ENCODE results near the gene OR6J1.
A peak's percentile ranks its signal among the peaks of the same experiment; 100 is the strongest.
"Not testable (repeated sequence)": the region's sequence is repeated elsewhere in the genome, so short reads cannot be mapped to it uniquely, and the experiment has no call there.

OR6J1 gene

DNA sequence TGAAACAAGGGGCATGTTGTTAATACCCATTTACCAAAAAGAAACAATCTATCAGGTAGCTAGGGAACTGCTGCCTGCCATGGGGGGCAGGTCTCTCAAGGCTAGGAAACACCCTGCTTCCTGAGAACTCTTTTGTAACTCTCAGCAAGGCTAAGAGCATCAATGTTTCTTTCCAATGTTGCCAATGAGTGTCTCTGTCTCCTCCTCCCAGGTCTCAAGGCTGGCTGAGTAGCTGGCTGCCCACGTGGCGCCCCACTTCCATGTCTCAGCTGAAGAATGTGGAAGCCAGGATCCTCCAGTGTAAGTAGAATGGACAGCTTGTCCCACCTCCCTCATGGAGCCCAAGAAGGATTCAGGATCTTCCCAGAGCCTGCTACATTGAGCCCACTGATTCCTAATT is 42.7 kb downstream of the OR6J1 start:
- DNase-seq: no peak

GRCh38 chr14:22600027-22600426 is 44.1 kb downstream of the OR6J1 start:
- no peak for DNase-seq

DNA sequence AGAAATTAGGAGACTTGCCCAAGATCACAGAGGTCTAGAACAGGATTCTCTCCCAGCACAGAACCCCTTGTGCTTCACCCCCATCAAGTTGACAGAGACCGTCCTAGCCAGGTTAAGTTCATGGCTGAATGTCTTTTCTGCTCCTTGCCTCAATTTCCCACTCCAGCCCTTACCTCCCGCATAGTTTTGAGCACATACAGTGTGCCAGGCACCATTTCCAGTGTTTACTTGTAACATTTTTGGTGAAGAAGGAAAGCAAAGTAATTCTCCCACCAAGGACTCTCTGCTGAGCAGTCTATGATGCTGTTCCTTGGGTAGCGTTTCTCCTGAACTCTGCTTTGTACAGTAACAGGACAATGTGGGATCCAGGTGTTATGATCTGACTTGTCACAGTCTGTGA is 44.8 kb downstream of the OR6J1 start:
- no peak for DNase-seq

DNA sequence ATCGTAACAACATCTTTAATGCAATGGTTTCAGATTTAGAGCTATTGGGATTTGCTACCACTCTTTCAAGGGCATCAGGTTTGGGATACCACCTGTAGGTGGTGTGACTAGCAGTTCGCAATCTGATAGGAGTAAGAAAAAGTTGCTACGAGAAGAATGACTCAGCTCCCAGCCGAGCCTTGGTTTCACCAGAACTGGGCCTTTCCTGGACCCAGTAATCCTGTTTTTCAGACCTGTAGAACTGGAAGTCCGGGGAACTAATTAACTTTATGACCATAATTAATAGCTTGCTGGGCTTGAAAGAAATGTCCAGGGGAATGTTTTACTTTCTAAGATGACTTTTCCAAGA is 45.3 kb downstream of the OR6J1 start:
- no peak for DNase-seq

GRCh38 chr14:22598099-22598895 is 45.9 kb downstream of the OR6J1 start, which contains the start of gene ABHD4:
TSS of gene ABHD4 (plus strand) at chr14:22598300. CDS start at chr14:22598307, 7 bp downstream.
- peak; percentile 9 for DNase-seq

DNA sequence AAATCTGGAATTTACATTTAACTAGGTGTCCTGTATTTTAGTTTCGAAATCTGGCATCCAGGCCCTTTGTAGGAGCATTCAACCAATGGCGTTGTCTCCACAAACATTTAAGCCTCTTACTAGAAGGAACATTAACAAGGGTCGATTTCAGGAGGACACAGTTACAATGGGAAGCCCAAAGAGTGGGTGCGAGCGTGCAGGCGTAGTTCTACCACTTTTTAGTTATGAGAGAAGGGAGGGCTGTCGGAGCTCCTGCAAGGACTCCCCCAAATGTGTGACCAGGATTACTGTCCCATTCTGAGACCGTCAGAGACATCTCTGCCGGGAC is 46.4 kb downstream of the OR6J1 start:
- DNase-seq: no peak

DNA sequence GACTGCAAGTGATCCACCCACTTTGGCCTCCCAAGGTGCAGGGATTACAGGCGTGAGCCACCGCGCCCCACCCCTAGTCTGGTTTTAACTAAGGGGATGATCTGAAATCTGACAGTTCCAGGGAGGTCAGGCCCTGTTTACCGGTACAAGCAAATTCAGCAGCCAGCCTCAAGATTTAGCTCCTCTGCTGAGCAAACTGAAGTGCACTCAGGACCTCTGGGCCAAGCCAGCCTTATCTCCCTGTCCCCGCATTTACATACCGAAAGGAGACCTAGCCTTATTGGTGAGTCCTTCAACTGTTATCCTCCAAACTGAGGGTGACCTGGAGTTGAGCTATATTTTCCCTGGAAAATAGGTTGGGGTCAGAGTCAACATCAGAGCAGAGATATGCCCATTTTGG is 46.9 kb downstream of the OR6J1 start:
- DNase-seq: no peak

DNA sequence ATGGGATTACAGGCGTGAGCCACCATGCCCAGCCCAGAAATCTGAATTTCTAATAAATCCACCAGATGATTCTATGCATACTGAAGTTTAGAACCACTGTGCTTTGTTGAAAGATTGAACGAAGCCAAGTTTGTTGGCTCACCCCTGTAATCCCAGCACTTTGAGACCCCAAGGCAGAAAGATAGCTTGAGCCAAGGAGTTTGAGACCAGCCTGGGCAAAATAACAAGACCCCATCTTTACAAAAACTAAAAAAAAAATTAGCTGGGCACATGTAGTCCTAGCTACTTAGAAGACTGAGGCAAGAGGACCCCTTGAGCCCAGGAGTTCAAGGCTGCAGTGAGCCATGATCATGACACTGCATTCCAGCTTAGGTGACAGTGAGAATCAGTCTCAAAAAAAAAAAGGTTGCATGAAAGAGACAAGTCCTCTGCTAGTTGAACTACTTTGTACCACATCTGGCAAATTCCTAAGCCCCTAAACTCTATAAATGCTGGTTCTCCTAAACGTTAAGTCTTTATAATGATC is 47.7 kb downstream of the OR6J1 start:
- DNase-seq: no peak

GRCh38 chr14:22594156-22594716 is 49.9 kb downstream of the OR6J1 start:
- DNase-seq: no peak

DNA sequence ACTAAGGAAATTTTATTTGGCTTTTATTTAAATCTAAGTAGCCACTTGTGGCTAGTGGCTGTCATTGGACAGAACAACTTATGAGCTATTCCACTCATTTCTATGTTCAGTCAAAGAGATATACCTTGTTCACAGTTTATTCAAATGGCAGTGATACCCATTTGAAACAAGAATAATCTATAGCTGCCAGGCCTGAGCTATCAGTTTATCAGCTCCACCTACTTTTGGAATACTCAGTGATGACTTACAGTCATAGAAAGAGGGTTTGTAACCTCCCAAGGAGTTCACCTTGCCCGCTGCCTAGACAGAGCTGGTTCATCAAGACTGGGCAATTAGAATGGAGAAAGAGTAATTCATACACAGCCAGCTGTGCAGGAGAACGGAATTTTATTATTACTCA is 50.6 kb downstream of the OR6J1 start:
- DNase-seq: no peak

- no peak for DNase-seq
Observed at GRCh38 chr14:22593189-22593588, 51.0 kb downstream of the OR6J1 start.

GRCh38 chr14:22589096-22589839 is 54.9 kb downstream of the OR6J1 start, which contains the start of gene DAD1:
TSS of gene DAD1 (minus strand) at chr14:22589224. CDS start at chr14:22589157, 67 bp downstream.
- peak; percentile 100 for DNase-seq

DNA sequence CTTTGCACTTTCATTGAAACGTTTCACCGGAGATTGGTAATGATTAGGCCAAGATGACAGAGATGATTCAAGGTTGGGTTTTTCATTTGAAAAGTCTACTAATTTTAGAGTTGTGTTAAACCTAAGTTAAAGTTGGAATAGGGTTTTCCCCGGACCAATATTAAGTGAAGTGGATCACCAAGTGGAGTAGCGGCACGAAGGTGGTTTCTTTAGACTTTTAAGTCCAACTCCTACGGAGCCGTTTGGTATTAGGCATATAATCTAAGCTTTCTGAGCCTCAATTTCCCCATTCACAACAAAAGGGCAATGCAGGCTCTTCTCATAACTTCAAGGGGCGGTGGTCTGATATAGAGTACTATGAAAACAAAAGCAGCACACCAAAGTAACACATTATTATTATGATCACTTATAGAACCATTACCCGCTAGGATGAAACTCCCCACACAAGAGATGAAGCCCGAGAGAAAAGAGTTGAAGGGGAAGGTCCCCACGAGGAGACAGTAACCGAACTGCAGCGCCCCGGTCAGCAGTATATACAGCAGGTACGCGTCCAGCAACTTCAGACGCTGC is 55.5 kb downstream of the OR6J1 start:
- DNase-seq: no peak

GRCh38 chr14:22587677-22588422 is 56.3 kb downstream of the OR6J1 start:
- not testable (repeated sequence) for DNase-seq

- DNase-seq: no peak
Observed at GRCh38 chr14:22587247-22587646, 56.9 kb downstream of the OR6J1 start.

DNA sequence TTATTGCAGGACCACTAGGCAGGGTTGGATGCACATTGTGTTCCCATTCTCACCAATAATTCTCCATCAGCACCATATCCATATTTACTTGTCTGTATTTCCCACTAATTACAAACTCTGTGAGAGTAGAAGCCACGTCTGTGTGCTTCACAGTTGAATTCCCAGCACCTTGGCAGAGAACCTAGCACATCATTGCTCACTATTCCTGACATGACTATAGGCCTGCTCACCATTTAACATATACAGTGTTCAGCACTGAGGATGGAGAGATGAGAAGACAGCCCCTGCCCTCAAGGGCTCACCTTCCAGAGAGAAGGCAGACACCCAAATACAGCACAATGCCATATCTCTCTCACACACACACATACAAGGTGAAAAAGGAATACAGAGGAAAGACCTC is 60.2 kb downstream of the OR6J1 start:
- no peak for DNase-seq
